PC-3 (cell line): ENCODE measurements around the gene GPN2. TPM values are rescaled to one million over a fixed set of nuclear protein-coding genes. Genes with fewer than 3 reads are reported as not detected.

Source experiments
- ATAC-seq: fragments of 200-7000 bp; cut with Tn5 transposase; 2 replicates; pipeline ENCODE4 v1.9.1; 2020; ENCODE audit warnings: mild to moderate bottlenecking, moderate library complexity
- BruUV-seq: library from RNA; stranded (reverse); fragments of 400-500 nt; replicated peaks from 2 replicates; lab custom pipeline; 2021; lab: Mats Ljungman, UMichigan
- CTCF ChIA-PET: fragments of 300-600 bp; sonication (Branson Sonifier 250); formaldehyde crosslinking; loops from one replicate; lab custom pipeline; 2022; ENCODE audit warnings: antibody characterized with exemption; lab: Charles Lee
- POLR2A ChIA-PET: fragments of 300-600 bp; sonication (Branson Sonifier 250); formaldehyde crosslinking; loops from one replicate; lab custom pipeline; 2022; ENCODE audit warnings: antibody characterized with exemption; ENCODE audit not compliant: unreplicated experiment; lab: Charles Lee
- DNase-seq: peaks from one replicate; pipeline ENCODE4 v3.0.0-alpha.2; 2015
- H2AFZ ChIP-seq: fragments of 300-600 bp; sonication (generic); 2 replicates; pipeline ENCODE4 v1.6.0; 2016; ENCODE audit warnings: antibody characterized with exemption, low read length
- H3F3A ChIP-seq: fragments of 300-600 bp; sonication (generic); one replicate; pipeline ENCODE4 v1.6.0; 2017; ENCODE audit warnings: antibody characterized with exemption, low read length, control low read depth, mild to moderate bottlenecking; ENCODE audit not compliant: unreplicated experiment
- H3K27ac ChIP-seq: fragments of 300-600 bp; sonication (generic); 2 replicates; pipeline ENCODE4 v1.5.1; 2016; ENCODE audit warnings: mild to moderate bottlenecking, low read length
- H3K27me3 ChIP-seq: fragments of 300-600 bp; sonication (generic); 2 replicates; pipeline ENCODE4 v1.6.1; 2016; ENCODE audit warnings: low read length, mixed read lengths
- H3K36me3 ChIP-seq: fragments of 300-600 bp; sonication (generic); 2 replicates; pipeline ENCODE4 v1.6.1; 2016; ENCODE audit warnings: low read depth, mixed run types, low read length, mixed read lengths
- H3K4me1 ChIP-seq: fragments of 300-600 bp; sonication (generic); 2 replicates; pipeline ENCODE4 v1.5.1; 2016; ENCODE audit warnings: low read length; ENCODE audit not compliant: insufficient read depth
- H3K4me2 ChIP-seq: fragments of 300-600 bp; sonication (generic); 2 replicates; pipeline ENCODE4 v1.6.0; 2016; ENCODE audit warnings: low read length
- H3K4me3 ChIP-seq: fragments of 300-600 bp; sonication (generic); 2 replicates; pipeline ENCODE4 v1.5.1; 2016; ENCODE audit warnings: mild to moderate bottlenecking, low read length, mixed read lengths
- H3K79me2 ChIP-seq: fragments of 300-600 bp; sonication (generic); 2 replicates; pipeline ENCODE4 v1.6.1; 2017; ENCODE audit warnings: low read length, mixed read lengths
- H3K9ac ChIP-seq: fragments of 300-600 bp; sonication (generic); 2 replicates; pipeline ENCODE4 v1.6.0; 2016; ENCODE audit warnings: mild to moderate bottlenecking, low read length
- H3K9me2 ChIP-seq: fragments of 300-600 bp; sonication (generic); replicated peaks from 2 replicates; pipeline ENCODE4 v1.6.1; 2016; ENCODE audit warnings: mixed run types, low read length, mixed read lengths
- H3K9me3 ChIP-seq: fragments of 300-600 bp; sonication (generic); 2 replicates; pipeline ENCODE4 v1.6.1; 2016; ENCODE audit warnings: low read length, mixed read lengths
- H4K20me1 ChIP-seq: fragments of 300-600 bp; sonication (generic); 2 replicates; pipeline ENCODE4 v1.6.1; 2016; ENCODE audit warnings: low read length, mixed read lengths
- EZH2 ChIP-seq: fragments of 300-600 bp; sonication (generic); IDR thresholded peaks from one replicate; pipeline ENCODE4 v1.6.1; 2017; ENCODE audit warnings: antibody characterized with exemption, mild to moderate bottlenecking, low read length; ENCODE audit not compliant: unreplicated experiment
- EZH2phosphoT487 ChIP-seq: fragments of 300-600 bp; sonication (generic); IDR thresholded peaks from 2 replicates; pipeline ENCODE4 v1.6.1; 2018; ENCODE audit warnings: mild to moderate bottlenecking, antibody characterized with exemption, low read length, borderline replicate concordance
- intact Hi-C: fragments of 100-400 bp; cut with micrococcal nuclease; formaldehyde crosslinking; loops from 2 replicates; pipeline ENCODE4 v1.9.0; 2023
- total RNA-seq: library from RNA; depleted of rRNA; stranded (reverse); fragments of >200 nt; gene quantifications from 2 replicates; pipeline ENCODE4 v1.2.3, GENCODE V29; 2014
- TF ChIP-seq, protein P1 (sequence below): fragments of 300-600 bp; sonication (generic); conservative IDR thresholded peaks from 2 replicates; pipeline ENCODE4 v1.5.1; 2017; ENCODE audit warnings: antibody characterized with exemption, low read depth, mild to moderate bottlenecking, low read length

The GPN2 gene
- total RNA-seq, 1 experiment from 2014 or later = 24.6 TPM

DNA sequence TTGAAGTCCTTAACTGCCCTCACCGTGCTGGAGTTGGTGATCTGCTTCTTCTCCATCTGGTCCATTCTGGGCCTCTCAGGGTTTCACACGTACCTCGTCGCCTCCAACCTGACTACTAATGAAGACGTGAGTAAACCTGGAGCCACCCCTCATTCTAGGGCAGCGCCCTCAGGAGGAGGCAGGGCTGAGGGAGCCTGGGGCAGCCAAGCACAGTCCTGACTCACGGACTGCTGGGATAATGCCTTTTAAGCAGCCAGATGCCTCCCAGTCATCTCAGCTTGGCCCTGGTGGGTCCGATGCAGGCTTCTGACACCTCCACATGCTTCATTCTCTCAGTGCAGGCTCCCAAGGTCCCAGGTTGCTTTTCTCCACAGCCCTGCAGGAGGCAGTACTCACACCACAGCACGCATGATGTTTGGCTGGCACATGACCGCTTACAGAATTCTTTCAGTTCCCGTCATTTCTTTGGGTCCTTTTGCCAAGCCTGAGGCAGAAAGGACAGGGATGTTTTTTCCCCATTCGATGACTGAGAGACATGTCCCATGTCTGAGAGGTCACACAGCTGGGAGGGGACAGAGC lies 38.9 kb downstream of the GPN2 start:
- H2AFZ ChIP-seq = no peak overlapping the region
- BruUV-seq = no TSS peak
- H3K27me3 ChIP-seq = no peaks in the 10 kb centered on the region
- H3K4me1 ChIP-seq = peaks cover 57% of the 10 kb centered on the region
- DNase-seq (no peak), ATAC-seq (no peak)
- no peak overlapping the region for H3K4me3 ChIP-seq
- no peaks in the 10 kb centered on the region for H3K9me3 ChIP-seq
- TF ChIP-seq, protein P1, sequence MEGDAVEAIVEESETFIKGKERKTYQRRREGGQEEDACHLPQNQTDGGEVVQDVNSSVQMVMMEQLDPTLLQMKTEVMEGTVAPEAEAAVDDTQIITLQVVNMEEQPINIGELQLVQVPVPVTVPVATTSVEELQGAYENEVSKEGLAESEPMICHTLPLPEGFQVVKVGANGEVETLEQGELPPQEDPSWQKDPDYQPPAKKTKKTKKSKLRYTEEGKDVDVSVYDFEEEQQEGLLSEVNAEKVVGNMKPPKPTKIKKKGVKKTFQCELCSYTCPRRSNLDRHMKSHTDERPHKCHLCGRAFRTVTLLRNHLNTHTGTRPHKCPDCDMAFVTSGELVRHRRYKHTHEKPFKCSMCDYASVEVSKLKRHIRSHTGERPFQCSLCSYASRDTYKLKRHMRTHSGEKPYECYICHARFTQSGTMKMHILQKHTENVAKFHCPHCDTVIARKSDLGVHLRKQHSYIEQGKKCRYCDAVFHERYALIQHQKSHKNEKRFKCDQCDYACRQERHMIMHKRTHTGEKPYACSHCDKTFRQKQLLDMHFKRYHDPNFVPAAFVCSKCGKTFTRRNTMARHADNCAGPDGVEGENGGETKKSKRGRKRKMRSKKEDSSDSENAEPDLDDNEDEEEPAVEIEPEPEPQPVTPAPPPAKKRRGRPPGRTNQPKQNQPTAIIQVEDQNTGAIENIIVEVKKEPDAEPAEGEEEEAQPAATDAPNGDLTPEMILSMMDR = peak; percentile 44
- TF ChIP-seq EZH2phosphoT487 = no peak
- CTCF ChIA-PET = no interaction called here
- no peak overlapping the region for H3K4me2 ChIP-seq
- peaks cover 4% of the 10 kb centered on the region; the same call in 1 of the 2 replicates for H3K79me2 ChIP-seq
- H3K9ac ChIP-seq = no peak overlapping the region
- H3K27ac ChIP-seq = peak overlapping the region; percentile 95; the same call in 1 of the 2 replicates
- POLR2A ChIA-PET = no interaction called here
- no peaks in the 10 kb centered on the region for H3K9me2 ChIP-seq
- peaks cover 41% of the 10 kb centered on the region for H3K36me3 ChIP-seq
- H3F3A ChIP-seq = peaks cover 8% of the 10 kb centered on the region
- intact Hi-C loops = no loop called here
- no peaks in the 10 kb centered on the region for H4K20me1 ChIP-seq

DNA sequence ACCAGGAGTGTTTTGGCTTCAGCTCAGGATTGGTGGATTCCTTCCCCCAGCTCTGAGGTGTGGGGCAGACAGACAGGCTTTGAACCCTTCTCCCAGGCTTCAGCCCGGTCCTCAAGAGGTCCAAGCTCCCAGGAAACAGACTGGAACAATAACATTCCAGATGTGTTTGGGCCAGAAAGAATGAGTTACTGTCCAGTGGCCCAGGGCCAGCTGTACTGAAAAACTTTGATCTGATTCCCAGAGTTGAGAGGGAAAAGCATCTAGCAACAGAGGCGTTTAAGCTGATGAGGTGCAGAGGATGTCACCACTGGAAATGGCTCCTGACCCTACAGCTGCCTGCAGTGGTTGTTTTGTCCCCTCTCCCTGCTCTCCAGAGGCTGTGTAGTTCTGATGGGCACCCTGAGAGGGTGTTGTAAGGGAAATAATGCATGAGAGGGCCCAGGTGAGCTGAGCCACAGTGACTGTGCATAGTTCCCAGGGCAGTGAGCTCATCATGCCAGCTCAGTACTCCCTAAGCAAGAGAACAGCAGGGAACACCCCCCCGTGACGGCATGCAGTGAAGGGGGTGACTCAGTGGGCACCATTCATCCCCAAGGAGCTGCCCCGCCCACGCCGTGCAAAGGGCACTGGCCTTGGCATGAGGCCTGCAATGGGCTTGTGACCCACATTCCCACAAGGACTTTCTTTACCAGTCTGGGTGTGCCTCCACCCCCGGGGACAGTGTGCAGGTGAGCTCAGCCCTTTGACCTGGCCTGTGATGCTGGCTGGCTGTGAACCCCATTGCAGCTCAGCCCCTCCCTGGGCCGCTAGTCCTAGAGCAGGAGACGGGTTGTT lies 40.9 kb downstream of the GPN2 start:
- no peaks in the 10 kb centered on the region for H3K9me2 ChIP-seq
- intact Hi-C loops = loop anchor here (1.0 kb wide), 1 partner anchor 14 kb away; the partner anchor contains the start of gene SFN
- H3K4me3 ChIP-seq = no peak overlapping the region
- ATAC-seq (peak; percentile 68), DNase-seq (peak; percentile 95)
- peaks cover 8% of the 10 kb centered on the region for H3F3A ChIP-seq
- H3K9me3 ChIP-seq = no peaks in the 10 kb centered on the region
- no peaks in the 10 kb centered on the region for H4K20me1 ChIP-seq
- H3K27ac ChIP-seq = peak overlapping the region; percentile 95
- H3K4me1 ChIP-seq = peaks cover 45% of the 10 kb centered on the region
- peak overlapping the region; percentile 50 for H3K4me2 ChIP-seq
- no TSS peak for BruUV-seq
- H2AFZ ChIP-seq = no peak overlapping the region
- CTCF ChIA-PET = interaction anchor here (0.6 to 1.5 kb wide), 8 partner anchors 13 to 379 kb away, joined by 3 to 8 read pairs (median 4); no protein-coding TSS in a partner anchor
- H3K36me3 ChIP-seq = peaks cover 34% of the 10 kb centered on the region
- POLR2A ChIA-PET = interaction anchor here (0.5 to 0.8 kb wide), 2 partner anchors 16 to 49 kb away, joined by 4 to 17 read pairs; no protein-coding TSS in a partner anchor
- H3K9ac ChIP-seq = peak overlapping the region; percentile 72
- no peak for TF ChIP-seq EZH2
- TF ChIP-seq, protein P1 = peak; percentile 17; the same call in 1 of the 2 replicates
- H3K27me3 ChIP-seq = no peaks in the 10 kb centered on the region
- peaks cover 4% of the 10 kb centered on the region; the same call in 1 of the 2 replicates for H3K79me2 ChIP-seq
